ENCODE measurements around the gene SNX13.

The SNX13 gene

DNA sequence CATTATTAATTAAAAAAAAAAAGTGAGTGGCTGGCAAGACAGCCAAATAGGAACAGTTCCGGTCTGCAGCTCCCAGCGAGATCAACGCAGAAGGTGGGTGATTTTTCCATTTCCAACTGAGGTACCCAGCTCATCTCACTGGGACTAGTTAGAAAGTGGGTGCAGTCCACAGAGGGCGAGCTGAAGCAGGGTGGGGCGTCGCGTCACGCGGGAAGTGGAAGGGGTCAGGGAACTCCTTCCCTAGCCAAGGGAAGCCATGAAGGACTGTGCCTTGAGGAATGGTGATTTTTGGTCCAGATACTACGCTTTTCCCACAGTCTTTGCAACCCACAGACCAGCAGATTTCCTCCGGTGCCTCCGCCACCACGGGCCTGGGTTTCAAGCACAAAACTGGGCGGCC, 133.7 kb downstream of the SNX13 start:
- no peak for DNase-seq (ENCODE audit: extremely low read depth, low read depth)
- TF ChIP-seq, protein P1, sequence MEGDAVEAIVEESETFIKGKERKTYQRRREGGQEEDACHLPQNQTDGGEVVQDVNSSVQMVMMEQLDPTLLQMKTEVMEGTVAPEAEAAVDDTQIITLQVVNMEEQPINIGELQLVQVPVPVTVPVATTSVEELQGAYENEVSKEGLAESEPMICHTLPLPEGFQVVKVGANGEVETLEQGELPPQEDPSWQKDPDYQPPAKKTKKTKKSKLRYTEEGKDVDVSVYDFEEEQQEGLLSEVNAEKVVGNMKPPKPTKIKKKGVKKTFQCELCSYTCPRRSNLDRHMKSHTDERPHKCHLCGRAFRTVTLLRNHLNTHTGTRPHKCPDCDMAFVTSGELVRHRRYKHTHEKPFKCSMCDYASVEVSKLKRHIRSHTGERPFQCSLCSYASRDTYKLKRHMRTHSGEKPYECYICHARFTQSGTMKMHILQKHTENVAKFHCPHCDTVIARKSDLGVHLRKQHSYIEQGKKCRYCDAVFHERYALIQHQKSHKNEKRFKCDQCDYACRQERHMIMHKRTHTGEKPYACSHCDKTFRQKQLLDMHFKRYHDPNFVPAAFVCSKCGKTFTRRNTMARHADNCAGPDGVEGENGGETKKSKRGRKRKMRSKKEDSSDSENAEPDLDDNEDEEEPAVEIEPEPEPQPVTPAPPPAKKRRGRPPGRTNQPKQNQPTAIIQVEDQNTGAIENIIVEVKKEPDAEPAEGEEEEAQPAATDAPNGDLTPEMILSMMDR (IDR thresholded peaks at IDR 0.05; ENCODE audit: low read depth, low read length, missing control alignments), result no peak
- H3K4me3 ChIP-seq (replicated peaks; ENCODE audit: low read depth, low read length), result no peak overlapping the region

DNA sequence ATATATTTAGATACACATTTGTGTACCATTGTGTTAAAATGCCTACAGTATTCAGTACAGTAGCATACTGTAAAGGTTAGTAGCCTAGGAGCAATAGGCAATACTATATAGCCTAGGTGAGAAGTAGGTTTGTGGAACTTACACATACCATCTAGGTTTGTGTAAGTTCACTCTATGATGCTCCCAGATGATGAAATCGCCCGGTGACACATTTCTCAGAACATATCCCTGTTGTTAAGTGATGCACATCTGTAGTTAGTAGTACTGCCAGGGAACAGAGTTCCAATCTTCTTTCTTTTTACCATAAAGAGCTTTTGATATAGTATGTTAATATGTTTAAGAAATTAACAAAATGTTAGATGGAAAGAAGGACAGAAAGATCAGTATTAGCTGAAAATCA, 138.2 kb downstream of the SNX13 start:
- no peak for DNase-seq (ENCODE audit: extremely low read depth, low read depth)
- no peak overlapping the region for H3K4me3 ChIP-seq (replicated peaks; ENCODE audit: low read depth, low read length)
- TF ChIP-seq, protein P1 (IDR thresholded peaks at IDR 0.05; ENCODE audit: low read depth, low read length, missing control alignments), result no peak

DNA sequence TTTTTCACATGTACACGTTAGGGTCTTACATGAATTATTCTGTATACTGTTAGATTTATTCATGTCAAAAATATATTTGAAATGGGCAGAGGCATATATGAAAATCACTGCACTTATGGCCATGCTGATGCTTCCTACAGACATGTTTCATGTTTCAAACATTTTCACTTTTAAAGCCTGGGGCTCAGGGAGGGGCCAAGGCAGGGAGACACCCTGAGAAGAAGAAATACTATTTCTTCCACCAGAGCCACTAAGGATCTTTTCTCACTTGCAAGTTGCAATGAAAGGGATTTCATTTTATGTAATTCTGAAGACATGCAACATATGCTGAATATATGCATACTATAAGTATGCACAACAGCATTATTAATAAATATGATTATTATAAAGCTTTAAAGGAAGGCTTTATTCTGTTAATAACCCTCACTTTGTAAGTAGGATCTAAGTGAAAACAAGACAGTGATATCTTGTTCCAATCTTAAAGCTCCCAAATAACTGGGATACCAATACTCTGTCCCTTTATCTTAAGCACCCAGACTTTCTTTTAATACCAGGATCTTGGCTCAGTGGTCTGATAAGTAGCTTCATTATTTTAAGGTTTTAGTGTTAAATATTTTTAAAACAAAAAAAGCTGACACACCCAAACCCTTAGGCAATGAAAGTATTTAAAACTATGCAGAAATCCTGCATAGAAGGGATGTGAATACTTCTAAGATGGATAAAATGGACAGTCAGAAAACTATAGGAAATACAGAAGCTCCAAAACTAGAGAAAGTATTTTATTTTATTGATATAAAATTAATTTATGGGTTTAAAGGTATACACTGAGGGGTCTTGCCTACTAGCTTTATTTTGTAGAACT, 148.0 kb downstream of the SNX13 start:
- DNase-seq (ENCODE audit: extremely low read depth, low read depth), result no peak
- H3K4me3 ChIP-seq (replicated peaks; ENCODE audit: low read depth, low read length), result no peak overlapping the region
- TF ChIP-seq, protein P1 (IDR thresholded peaks at IDR 0.05; ENCODE audit: low read depth, low read length, missing control alignments), result no peak

DNA sequence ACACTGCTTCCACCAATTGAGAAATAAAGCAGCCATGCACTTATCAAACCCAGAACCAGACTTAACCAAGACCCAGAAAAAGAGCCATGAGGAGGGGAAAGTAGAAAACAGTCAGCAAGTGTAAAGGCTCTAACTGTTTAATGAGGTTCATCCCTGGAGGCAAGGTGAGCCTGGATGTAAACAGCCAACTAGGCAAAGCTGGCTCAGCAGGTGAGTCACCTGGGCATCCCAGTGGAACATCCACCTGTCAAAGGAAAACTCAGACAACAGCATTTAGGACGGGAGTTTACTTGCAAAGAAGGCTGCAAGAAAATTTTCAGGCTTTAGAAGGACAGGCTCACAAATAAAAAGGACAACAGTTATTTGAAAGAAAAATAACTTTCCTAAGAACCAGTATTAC, 153.0 kb downstream of the SNX13 start:
- no peak overlapping the region for H3K4me3 ChIP-seq (replicated peaks; ENCODE audit: low read depth, low read length)
- TF ChIP-seq, protein P1 (IDR thresholded peaks at IDR 0.05; ENCODE audit: low read depth, low read length, missing control alignments), result no peak
- no peak for DNase-seq (ENCODE audit: extremely low read depth, low read depth)

DNA sequence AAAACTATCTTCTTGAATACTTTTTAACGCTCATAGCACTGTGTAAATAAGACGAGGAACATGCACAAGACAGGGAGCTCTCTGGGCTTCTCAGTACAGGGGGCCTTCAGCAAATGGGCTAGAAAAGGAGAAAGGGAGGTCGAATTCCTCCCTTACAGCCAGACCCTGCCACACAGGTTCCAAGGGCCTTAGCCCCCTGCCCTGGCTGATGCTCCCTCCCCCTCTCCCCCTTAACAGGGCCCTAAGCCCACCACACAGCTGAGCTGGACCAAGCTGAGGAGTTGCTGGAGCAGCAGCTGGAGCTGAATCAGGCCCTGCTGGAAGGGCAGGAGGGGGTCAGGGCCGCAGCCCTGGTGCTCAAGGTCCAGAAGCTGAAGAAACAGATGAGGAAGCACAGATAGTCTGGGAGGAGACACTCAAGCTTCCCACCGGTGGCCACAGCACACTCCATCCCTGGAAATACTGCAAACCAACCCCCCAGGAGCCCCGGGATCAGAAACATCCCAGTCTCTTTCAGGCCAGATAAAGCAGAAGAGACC, 153.9 kb downstream of the SNX13 start:
- no peak overlapping the region for H3K4me3 ChIP-seq (replicated peaks; ENCODE audit: low read depth, low read length)
- TF ChIP-seq, protein P1 (IDR thresholded peaks at IDR 0.05; ENCODE audit: low read depth, low read length, missing control alignments), result no peak
- DNase-seq (ENCODE audit: extremely low read depth, low read depth), result no peak

DNA sequence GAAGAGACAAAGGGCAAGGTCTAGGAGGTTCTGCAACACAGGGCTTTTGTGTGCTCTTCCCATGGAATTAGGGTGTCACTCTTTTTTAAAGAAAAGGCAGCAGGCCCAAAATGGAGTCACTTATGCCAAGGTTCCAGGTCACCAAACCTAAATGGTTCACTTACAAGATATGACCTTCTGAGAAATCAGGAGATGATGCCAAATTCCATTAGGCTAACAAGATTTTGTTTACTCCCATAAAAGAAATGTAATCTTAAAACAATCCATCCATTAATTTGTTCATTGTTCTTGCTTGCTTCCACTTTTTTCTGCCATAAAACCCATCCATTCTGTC, 158.1 kb downstream of the SNX13 start:
- H3K4me3 ChIP-seq (replicated peaks; ENCODE audit: low read depth, low read length), result no peak overlapping the region
- no peak for DNase-seq (ENCODE audit: extremely low read depth, low read depth)
- TF ChIP-seq, protein P1 (IDR thresholded peaks at IDR 0.05; ENCODE audit: low read depth, low read length, missing control alignments), result no peak
